PFSK-1 (cell line): ENCODE data around the gene RXFP3.

Experiments
- FOXP2 ChIP-seq: optimal IDR thresholded peaks from 2 replicates; pipeline ENCODE3; 2011; ENCODE audit warnings: borderline replicate concordance, control low read depth, inconsistent platforms; ENCODE audit not compliant: insufficient read depth; ENCODE audit errors: extremely low read length, extremely low read depth
- POLR2AphosphoS5 ChIP-seq: IDR thresholded peaks from 2 replicates; pipeline ENCODE4 v1.6.1; 2012; ENCODE audit warnings: low read depth, mild to moderate bottlenecking, control low read depth, low read length, moderate library complexity
- SIN3A ChIP-seq: IDR thresholded peaks from 2 replicates; pipeline ENCODE4 v1.6.1; 2012; ENCODE audit warnings: mild to moderate bottlenecking, low read length, moderate library complexity, borderline replicate concordance; ENCODE audit not compliant: insufficient read depth
- TAF1 ChIP-seq: IDR thresholded peaks from 2 replicates; pipeline ENCODE4 v1.6.1; 2012; ENCODE audit warnings: low read length, control low read depth, borderline replicate concordance; ENCODE audit not compliant: insufficient read depth
- TF ChIP-seq, protein P1 (sequence below), 2 experiments: IDR thresholded peaks; 2 replicates each; pipeline versions ENCODE4 v1.6.1 to v1.8.0; 2011 to 2012; ENCODE audit warnings: low read depth in 2 of 2, low read length in 2 of 2, control low read depth in 1 of 2, inconsistent platforms in 1 of 2, mild to moderate bottlenecking in 1 of 2, moderate library complexity in 1 of 2; ENCODE audit not compliant: insufficient read depth in 1 of 2

The RXFP3 gene

DNA sequence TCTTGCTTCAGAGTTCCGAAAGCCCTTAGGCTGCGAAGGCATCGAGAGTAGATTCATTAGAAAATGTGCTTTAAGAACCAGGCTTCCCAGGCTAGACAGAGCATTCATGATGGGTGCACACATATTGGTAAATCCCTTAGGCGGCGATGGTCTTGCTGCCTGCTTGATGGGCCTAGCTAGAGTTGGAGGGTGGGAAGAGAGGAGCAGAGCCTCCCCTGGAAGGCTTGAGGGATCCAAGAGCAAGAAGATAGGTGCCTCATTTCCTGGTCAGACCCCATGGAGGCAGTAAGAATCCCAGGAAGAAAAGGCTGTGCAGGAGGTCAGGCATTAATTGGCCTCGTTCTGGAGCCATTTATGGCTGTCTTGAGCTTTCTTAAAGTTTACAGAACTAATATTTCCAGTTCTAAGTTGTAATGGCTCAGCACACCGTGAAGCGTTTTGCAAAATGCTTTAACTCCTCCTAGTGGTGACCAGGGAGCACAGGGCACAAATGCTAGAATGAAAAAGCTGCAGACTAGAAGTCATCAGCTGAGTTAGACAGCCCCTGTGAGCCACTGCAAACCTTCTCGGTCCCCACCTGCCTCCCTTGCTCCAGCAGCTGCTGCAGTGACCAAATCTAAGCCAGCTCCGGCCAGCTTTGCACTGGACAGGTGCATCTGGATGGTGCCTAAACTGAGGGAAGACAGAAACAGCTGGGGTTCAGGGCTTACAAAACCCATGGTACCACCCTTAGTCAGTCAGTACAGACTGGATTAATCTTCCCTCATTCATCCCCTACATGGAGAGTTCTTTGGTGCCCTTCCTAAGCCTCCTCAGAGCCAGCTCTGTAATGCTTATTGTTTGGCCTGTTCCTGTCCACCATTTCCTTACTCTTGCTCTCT lies 33.6 kb downstream of the RXFP3 start:
- TF ChIP-seq FOXP2 (no peak), TAF1 (no peak), POLR2AphosphoS5 (no peak), SIN3A (no peak)
- TF ChIP-seq, protein P1, sequence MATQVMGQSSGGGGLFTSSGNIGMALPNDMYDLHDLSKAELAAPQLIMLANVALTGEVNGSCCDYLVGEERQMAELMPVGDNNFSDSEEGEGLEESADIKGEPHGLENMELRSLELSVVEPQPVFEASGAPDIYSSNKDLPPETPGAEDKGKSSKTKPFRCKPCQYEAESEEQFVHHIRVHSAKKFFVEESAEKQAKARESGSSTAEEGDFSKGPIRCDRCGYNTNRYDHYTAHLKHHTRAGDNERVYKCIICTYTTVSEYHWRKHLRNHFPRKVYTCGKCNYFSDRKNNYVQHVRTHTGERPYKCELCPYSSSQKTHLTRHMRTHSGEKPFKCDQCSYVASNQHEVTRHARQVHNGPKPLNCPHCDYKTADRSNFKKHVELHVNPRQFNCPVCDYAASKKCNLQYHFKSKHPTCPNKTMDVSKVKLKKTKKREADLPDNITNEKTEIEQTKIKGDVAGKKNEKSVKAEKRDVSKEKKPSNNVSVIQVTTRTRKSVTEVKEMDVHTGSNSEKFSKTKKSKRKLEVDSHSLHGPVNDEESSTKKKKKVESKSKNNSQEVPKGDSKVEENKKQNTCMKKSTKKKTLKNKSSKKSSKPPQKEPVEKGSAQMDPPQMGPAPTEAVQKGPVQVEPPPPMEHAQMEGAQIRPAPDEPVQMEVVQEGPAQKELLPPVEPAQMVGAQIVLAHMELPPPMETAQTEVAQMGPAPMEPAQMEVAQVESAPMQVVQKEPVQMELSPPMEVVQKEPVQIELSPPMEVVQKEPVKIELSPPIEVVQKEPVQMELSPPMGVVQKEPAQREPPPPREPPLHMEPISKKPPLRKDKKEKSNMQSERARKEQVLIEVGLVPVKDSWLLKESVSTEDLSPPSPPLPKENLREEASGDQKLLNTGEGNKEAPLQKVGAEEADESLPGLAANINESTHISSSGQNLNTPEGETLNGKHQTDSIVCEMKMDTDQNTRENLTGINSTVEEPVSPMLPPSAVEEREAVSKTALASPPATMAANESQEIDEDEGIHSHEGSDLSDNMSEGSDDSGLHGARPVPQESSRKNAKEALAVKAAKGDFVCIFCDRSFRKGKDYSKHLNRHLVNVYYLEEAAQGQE (IDR thresholded peaks at IDR 0.05; ENCODE audit: insufficient read depth in 1 of 2, low read depth in 2 of 2, low read length in 2 of 2), result no peak

DNA sequence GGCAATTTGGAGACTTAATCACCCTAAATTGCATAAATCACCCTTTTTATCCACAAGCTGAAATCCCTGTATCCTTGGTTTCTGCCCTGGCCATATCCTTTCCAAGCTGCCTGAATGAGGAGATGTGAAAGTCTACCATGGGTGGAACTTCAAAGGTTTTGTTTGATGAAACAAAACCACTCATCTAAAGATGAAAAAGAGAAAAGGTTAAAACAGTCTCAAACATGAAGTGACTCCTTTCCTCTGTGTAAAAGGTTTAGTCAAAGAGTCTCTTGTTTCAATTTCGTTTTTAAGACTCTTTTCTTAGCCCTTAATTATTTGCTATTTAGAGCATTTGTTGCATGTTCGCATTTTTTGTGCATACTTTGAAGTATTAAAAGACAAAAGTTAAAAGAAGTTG lies 37.1 kb downstream of the RXFP3 start:
- TF ChIP-seq FOXP2 (no peak), TAF1 (no peak), POLR2AphosphoS5 (no peak), SIN3A (no peak)
- TF ChIP-seq, protein P1 (IDR thresholded peaks at IDR 0.05; ENCODE audit: insufficient read depth in 1 of 2, low read depth in 2 of 2, low read length in 2 of 2), result no peak

DNA sequence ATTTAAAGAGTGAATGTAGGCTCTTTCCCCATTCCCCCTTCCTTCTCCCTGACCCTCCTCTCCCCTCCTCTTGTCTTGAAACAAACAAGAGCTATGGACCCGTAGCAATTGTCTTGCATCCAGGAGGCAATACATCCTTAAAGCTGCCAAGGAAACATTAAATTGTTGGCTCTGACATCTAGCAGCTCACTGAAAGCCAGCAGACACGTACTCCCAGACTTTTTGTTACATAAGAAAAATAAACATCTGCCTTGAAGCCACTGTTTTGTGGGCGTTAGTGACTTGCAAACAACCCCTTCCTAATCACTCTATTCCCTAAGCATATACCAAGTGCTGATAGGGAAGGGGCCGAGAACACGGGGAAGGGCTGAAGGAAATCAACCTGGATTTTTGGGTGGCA lies 39.7 kb downstream of the RXFP3 start:
- TF ChIP-seq, protein P1 (IDR thresholded peaks at IDR 0.05; ENCODE audit: insufficient read depth in 1 of 2, low read depth in 2 of 2, low read length in 2 of 2), result no peak
- TF ChIP-seq SIN3A, result no peak
- TF ChIP-seq TAF1, result no peak
- TF ChIP-seq FOXP2, result no peak
- TF ChIP-seq POLR2AphosphoS5, result no peak

DNA sequence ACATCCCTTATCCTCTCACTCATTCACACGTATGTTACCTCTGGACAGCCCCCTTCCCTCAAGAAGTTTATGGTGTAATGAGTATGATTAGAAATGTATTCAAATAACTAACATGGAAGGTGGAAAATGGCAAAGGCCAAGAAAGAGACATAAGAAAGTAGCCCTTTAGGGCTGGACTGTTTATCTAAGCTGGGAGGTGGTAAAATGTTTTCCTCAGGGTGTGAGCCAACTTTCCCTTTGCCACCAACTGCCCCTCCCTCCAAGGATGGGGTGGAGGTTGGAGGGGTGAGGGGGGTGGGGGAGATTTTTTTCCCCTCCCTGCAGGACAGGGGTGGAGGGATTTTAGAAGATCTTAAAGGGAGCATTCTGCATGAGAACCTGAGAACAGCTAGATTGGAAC lies 40.1 kb downstream of the RXFP3 start:
- TF ChIP-seq, protein P1 (IDR thresholded peaks at IDR 0.05; ENCODE audit: insufficient read depth in 1 of 2, low read depth in 2 of 2, low read length in 2 of 2), result no peak
- TF ChIP-seq SIN3A (no peak), FOXP2 (no peak), TAF1 (no peak), POLR2AphosphoS5 (no peak)
